HepG2 (cell line): ENCODE data around the gene VAMP8. TPM values are rescaled to one million over a fixed set of nuclear protein-coding genes. Genes with fewer than 3 reads are reported as not detected.

ENCODE experiments used
- ATF4 ChIP-seq, 2 experiments: fragments of 450-650 bp in 1 of 2; sonication (generic) in 1 of 2; formaldehyde crosslinking; IDR thresholded peaks; 2 replicates each; pipeline versions ENCODE4 v1.5.0 to v1.8.0; 2020 to 2022; ENCODE audit warnings: mild to moderate bottlenecking in 1 of 2, missing genetic modification reagents in 1 of 2
- CBFB ChIP-seq: sonication (generic); formaldehyde crosslinking; IDR thresholded peaks from 2 replicates; pipeline ENCODE4 v1.4.0; 2020; ENCODE audit warnings: missing genetic modification reagents
- FOXA1 ChIP-seq, 2 experiments: fragments of 450-650 bp in 1 of 2; sonication (generic) in 1 of 2; formaldehyde crosslinking in 1 of 2; IDR thresholded peaks; 2 replicates each; pipeline versions ENCODE4 v1.4.0 to v1.6.1; 2016 to 2020; ENCODE audit warnings: missing genetic modification reagents in 1 of 2
- GTF3A ChIP-seq: sonication (generic); formaldehyde crosslinking; conservative IDR thresholded peaks from 2 replicates; pipeline ENCODE4 v1.4.0; 2020; ENCODE audit warnings: mild to moderate bottlenecking, missing genetic modification reagents
- HDAC2 ChIP-seq: sonication (generic); formaldehyde crosslinking; IDR thresholded peaks from 2 replicates; pipeline ENCODE4 v1.4.0; 2020; ENCODE audit warnings: missing genetic modification reagents
- MXD3 ChIP-seq: IDR thresholded peaks from 2 replicates; pipeline ENCODE4 v1.6.1; 2016; ENCODE audit warnings: mild to moderate bottlenecking, missing biosample characterization, missing genetic modification reagents
- NR2F6 ChIP-seq, 2 experiments: IDR thresholded peaks; 2 replicates each; pipeline ENCODE4 v1.6.1; 2016; ENCODE audit warnings: antibody characterized with exemption in 1 of 2, mild to moderate bottlenecking in 1 of 2
- PHF8 ChIP-seq: sonication (generic); formaldehyde crosslinking; IDR thresholded peaks from 2 replicates; pipeline ENCODE4 v1.5.0; 2020; ENCODE audit warnings: missing genetic modification reagents
- REPIN1 ChIP-seq: sonication (generic); formaldehyde crosslinking; IDR thresholded peaks from 2 replicates; pipeline ENCODE4 v1.8.0; 2022; ENCODE audit warnings: missing genetic modification reagents, low read depth, mild to moderate bottlenecking, borderline replicate concordance
- SAP130 ChIP-seq: IDR thresholded peaks from 2 replicates; pipeline ENCODE4 v1.6.1; 2016; ENCODE audit warnings: low read depth
- SMAD9 ChIP-seq: sonication (generic); formaldehyde crosslinking; IDR thresholded peaks from 2 replicates; pipeline ENCODE4 v1.5.1; 2020; ENCODE audit warnings: mild to moderate bottlenecking, missing genetic modification reagents
- SSRP1 ChIP-seq: IDR thresholded peaks from 2 replicates; pipeline ENCODE4 v1.6.1; 2016; ENCODE audit warnings: control low read depth
- TEF ChIP-seq: sonication (generic); formaldehyde crosslinking; IDR thresholded peaks from 2 replicates; pipeline ENCODE4 v1.5.0; 2020; ENCODE audit warnings: missing genetic modification reagents
- ZFP36L2 ChIP-seq: sonication (generic); formaldehyde crosslinking; IDR thresholded peaks from 2 replicates; pipeline ENCODE4 v1.4.0; 2020; ENCODE audit warnings: missing genetic modification reagents
- ZFP82 ChIP-seq: sonication (generic); formaldehyde crosslinking; IDR thresholded peaks from 2 replicates; pipeline ENCODE4 v1.5.1; 2020; ENCODE audit warnings: mild to moderate bottlenecking, missing genetic modification reagents, borderline replicate concordance
- ZFP91 ChIP-seq: sonication (generic); formaldehyde crosslinking; IDR thresholded peaks from 2 replicates; pipeline ENCODE4 v1.9.0; 2022; ENCODE audit warnings: missing genetic modification reagents, mild to moderate bottlenecking, borderline replicate concordance
- ZNF24 ChIP-seq: fragments of 450-650 bp; IDR thresholded peaks from 2 replicates; pipeline ENCODE4 v1.6.1; 2017; ENCODE audit warnings: antibody characterized with exemption, mild to moderate bottlenecking
- ZNF543 ChIP-seq: sonication (generic); formaldehyde crosslinking; IDR thresholded peaks from 2 replicates; pipeline ENCODE4 v1.4.0; 2020; ENCODE audit warnings: mild to moderate bottlenecking, missing genetic modification reagents
- ZNF547 ChIP-seq: sonication (generic); formaldehyde crosslinking; IDR thresholded peaks from 2 replicates; pipeline ENCODE4 v1.5.1; 2020; ENCODE audit warnings: mild to moderate bottlenecking, missing genetic modification reagents
- ZNF605 ChIP-seq: sonication (generic); formaldehyde crosslinking; IDR thresholded peaks from 2 replicates; pipeline ENCODE4 v1.8.0; 2022; ENCODE audit warnings: mild to moderate bottlenecking, missing genetic modification reagents
- ZNF773 ChIP-seq: sonication (generic); formaldehyde crosslinking; IDR thresholded peaks from 2 replicates; pipeline ENCODE4 v1.4.0; 2020; ENCODE audit warnings: missing genetic modification reagents, borderline replicate concordance
- polyA plus RNA-seq, 8 experiments: library from polyadenylated mRNA; depleted of rRNA in 3 of 8; stranded (reverse) in 7 of 8; unstranded in 1 of 8; fragments of >200 nt; fragmentation: Illumina TruSeq in 4 of 8; extraction: Trizol in 4 of 8; gene quantifications; 2 replicates each; pipeline versions ENCODE4 v1.2.1 to v1.2.3, GENCODE V29; 2011 to 2016; ENCODE audit warnings: low read depth in 4 of 8, missing spikeins in 1 of 8, mixed read lengths in 1 of 8; ENCODE audit not compliant: insufficient read depth in 1 of 8
- total RNA-seq, 5 experiments: library from RNA; depleted of rRNA; stranded (reverse); fragments of >200 nt; fragmentation: Illumina TruSeq; extraction: Trizol; gene quantifications; 2 replicates each; pipeline ENCODE4 v1.2.3, GENCODE V29; 2016; ENCODE audit warnings: low read depth in 1 of 5

The VAMP8 gene
- total and polyA plus RNA-seq, 2 of the 13 experiments (the other 11 are each of a cell fraction or from before 2014, with no cell fraction given) = 83.3 to 157 TPM

- TF ChIP-seq ATF4 (CRISPR knock-in tag; IDR thresholded peaks at IDR 0.05) (0 out of 4 replicates have a peak, but pooled peaks of 1 of the 2 experiments have one; percentile 29), ZFP36L2 (no peak), ZNF773 (no peak), ZFP91 (CRISPR knock-in tag) (0 out of 2 replicates have a peak, but pooled peaks have one; percentile 4), NR2F6 (IDR thresholded peaks at IDR 0.05) (no peak), NR2F6 (CRISPR knock-in tag; IDR thresholded peaks at IDR 0.05) (0 out of 2 replicates have a peak, but pooled peaks have one; percentile 15), PHF8 (CRISPR knock-in tag) (0 out of 2 replicates have a peak, but pooled peaks have one; percentile 22), SAP130 (CRISPR knock-in tag) (peak; percentile 51), ZNF547 (CRISPR knock-in tag) (0 out of 2 replicates have a peak, but pooled peaks have one; percentile 20), GTF3A (CRISPR knock-in tag) (0 out of 2 replicates have a peak, but pooled peaks have one; percentile 3), SMAD9 (CRISPR knock-in tag) (no peak), ZNF24 (0 out of 2 replicates have a peak, but pooled peaks have one; percentile 33), CBFB (CRISPR knock-in tag) (peak; percentile 55; the same call in 1 of the 2 replicates), FOXA1 (IDR thresholded peaks at IDR 0.05) (peak; percentile 45; the same call in 1 of the 2 replicates), FOXA1 (CRISPR knock-in tag; IDR thresholded peaks at IDR 0.05) (peak; percentile 90), ZNF605 (CRISPR knock-in tag) (peak; percentile 59; the same call in 1 of the 2 replicates), TEF (CRISPR knock-in tag) (no peak), HDAC2 (0 out of 2 replicates have a peak, but pooled peaks have one; percentile 26), REPIN1 (CRISPR knock-in tag) (peak; percentile 56; the same call in 1 of the 2 replicates), SSRP1 (CRISPR knock-in tag) (peak; percentile 80; the same call in 1 of the 2 replicates), ZNF543 (CRISPR knock-in tag) (no peak), ZFP82 (no peak), MXD3 (CRISPR knock-in tag) (no peak)
These were observed 25.4 kb upstream of the VAMP8 start (continued) for GRCh38 chr2:85551698-85552678.
